Central memory CD8-positive, alpha-beta T cell (primary cell): Measurements from ENCODE around the gene ZNF618.

Experiments used
- ATAC-seq: fragments of 150-1000 bp; cut with Tn5 transposase; replicated peaks from 2 replicates; pipeline ENCODE4 v1.10.0; 2022; ENCODE audit warnings: mild to moderate bottlenecking, moderate FRiP score, moderate number of reproducible peaks; ENCODE audit not compliant: poor library complexity, severe bottlenecking; ENCODE audit errors: extremely low read depth
- DNase-seq, 2 donors: peaks; one replicate each; pipeline ENCODE4 v3.0.0; 2021; ENCODE audit warnings: low spot score in 2 of 2
- H3K27ac Mint-ChIP-seq: one replicate; pipeline ENCODE4 v1.8.0; 2022; ENCODE audit warnings: low read depth, mild to moderate bottlenecking, moderate library complexity, mixed read lengths
- H3K27me3 Mint-ChIP-seq: one replicate; pipeline ENCODE4 v1.8.0; 2022; ENCODE audit warnings: mixed read lengths
- H3K36me3 Mint-ChIP-seq: one replicate; pipeline ENCODE4 v1.8.0; 2022; ENCODE audit warnings: mild to moderate bottlenecking, moderate library complexity, mixed read lengths; ENCODE audit not compliant: insufficient read depth
- H3K4me1 Mint-ChIP-seq: one replicate; pipeline ENCODE4 v1.8.0; 2022; ENCODE audit warnings: mixed read lengths
- H3K4me3 Mint-ChIP-seq: one replicate; pipeline ENCODE4 v1.8.0; 2022; ENCODE audit warnings: mild to moderate bottlenecking, moderate library complexity, mixed read lengths
- H3K9me3 Mint-ChIP-seq: one replicate; pipeline ENCODE4 v1.8.0; 2022; ENCODE audit warnings: mixed read lengths

Gene ZNF618

DNA sequence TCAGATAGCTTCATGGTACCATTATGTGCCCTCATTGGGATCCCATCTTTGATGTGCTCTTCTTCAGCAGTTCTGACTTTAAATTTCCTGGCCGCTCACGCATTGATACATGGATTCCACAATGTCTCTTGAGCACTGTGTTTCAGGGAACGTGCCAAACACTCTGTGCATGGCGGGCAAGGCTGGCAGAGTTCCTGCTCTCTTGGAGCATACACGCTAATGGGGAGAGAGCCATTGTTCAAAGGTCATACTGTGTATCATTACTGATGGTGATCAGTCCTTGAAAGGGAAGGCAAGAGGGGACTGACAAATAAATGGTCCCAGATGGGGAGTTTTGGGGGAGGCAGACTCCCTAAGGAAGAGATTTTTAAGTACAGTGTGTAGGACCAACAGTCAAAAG is 149.7 kb downstream of the ZNF618 start:
- Mint-ChIP-seq H3K4me1 (no peaks in the 10 kb centered on the region), H3K9me3 (peaks cover 16% of the 10 kb centered on the region), H3K4me3 (no peak overlapping the region), H3K36me3 (peaks cover 4% of the 10 kb centered on the region), H3K27ac (no peak overlapping the region), H3K27me3 (peaks cover 29% of the 10 kb centered on the region)
- no peak for DNase-seq
- no peak for ATAC-seq

DNA sequence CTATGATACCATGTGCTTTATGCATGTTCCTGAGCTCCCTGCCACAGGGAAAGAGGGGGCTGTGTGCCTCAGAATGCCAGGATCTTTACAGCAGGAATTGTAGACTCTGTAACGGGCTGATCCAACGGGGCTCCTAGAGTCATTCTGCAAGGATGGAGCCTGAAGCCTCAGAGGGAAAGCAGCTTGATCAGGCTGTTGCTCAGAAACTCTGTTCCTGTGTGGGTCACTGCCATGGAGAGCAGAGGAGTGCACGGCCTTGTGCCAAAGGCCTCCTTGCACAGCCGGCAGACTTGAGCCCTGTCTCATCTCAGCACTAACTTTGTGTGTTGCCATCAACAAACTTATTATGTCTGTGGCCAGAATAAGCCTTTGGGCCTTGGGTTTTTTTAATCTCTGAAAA is 150.2 kb downstream of the ZNF618 start:
- Mint-ChIP-seq H3K4me1 (no peaks in the 10 kb centered on the region), H3K36me3 (peaks cover 4% of the 10 kb centered on the region), H3K27me3 (peaks cover 29% of the 10 kb centered on the region), H3K27ac (no peak overlapping the region), H3K4me3 (no peak overlapping the region), H3K9me3 (peaks cover 16% of the 10 kb centered on the region)
- DNase-seq: no peak
- no peak for ATAC-seq

DNA sequence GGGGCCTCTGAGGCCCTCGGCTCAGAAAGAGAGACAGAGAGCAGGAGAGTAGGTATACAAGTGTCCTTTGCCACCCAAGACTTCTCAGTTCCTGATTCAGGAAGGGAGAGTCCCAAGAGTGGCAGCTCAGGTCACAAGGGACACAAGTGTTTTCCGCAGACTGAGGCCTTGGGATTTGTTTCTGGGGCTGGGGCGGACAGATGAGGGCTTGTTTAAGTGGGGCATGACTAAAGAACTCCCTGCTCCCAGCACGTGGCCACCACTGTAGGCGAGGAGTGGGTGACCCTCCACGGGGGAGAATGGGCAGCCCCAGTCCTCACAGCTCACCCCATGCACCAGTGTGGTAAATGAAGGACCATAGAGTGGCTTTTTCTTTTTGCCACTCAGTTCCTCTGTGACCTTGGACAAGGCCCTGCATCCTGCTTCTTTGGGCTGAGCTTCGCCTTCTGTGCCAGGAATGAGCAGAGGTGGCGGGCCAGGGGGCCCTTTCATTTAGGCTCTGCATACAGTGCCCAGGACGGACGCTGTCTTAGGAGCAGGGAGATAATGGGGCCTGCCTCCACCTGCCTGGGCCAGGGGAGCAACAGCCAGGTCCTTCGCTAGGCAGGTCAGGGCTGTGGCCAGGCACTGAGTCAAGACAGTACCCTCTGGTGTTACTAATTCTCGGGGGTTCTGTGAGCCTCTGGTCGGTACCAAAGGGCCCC is 151.2 kb downstream of the ZNF618 start:
- H3K27me3 Mint-ChIP-seq: peaks cover 29% of the 10 kb centered on the region
- no peak overlapping the region for H3K4me3 Mint-ChIP-seq
- H3K9me3 Mint-ChIP-seq: peaks cover 16% of the 10 kb centered on the region
- no peaks in the 10 kb centered on the region for H3K4me1 Mint-ChIP-seq
- H3K27ac Mint-ChIP-seq: no peak overlapping the region
- peaks cover 4% of the 10 kb centered on the region for H3K36me3 Mint-ChIP-seq
- no peak for ATAC-seq
- DNase-seq: no peak

DNA sequence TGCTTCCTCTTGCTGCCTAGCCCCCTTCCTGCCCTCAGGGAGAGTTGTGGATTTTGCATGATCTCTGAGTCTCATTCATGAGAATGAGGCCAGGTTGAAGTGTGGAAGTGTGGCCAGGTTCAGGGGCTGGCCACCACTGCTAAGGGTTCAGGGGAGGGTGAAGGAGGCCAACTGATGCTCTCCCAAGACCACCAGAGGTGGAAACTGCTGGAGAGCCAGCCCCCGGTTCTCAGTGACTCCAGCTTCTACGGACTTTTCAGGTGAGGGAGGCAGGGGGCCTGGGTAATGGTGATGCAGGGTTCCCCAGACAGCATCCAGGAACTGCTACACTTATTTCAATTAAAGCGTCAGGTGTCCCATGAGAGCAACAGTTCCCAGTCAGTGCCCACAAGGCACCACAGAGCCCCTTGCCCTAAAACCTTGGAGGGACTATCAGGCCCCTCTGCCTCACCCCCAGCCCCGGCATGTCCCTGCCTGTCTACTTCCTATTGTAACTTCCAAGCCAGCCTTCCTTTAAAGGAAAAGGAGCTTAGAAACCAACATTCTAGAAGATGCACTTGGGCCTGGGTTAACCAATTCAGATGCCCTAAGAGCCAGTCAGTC is 151.9 kb downstream of the ZNF618 start:
- Mint-ChIP-seq H3K27me3 (peaks cover 29% of the 10 kb centered on the region), H3K9me3 (peaks cover 12% of the 10 kb centered on the region), H3K27ac (no peak overlapping the region), H3K4me3 (no peak overlapping the region), H3K36me3 (peaks cover 4% of the 10 kb centered on the region), H3K4me1 (no peaks in the 10 kb centered on the region)
- no peak for DNase-seq
- ATAC-seq: no peak

DNA sequence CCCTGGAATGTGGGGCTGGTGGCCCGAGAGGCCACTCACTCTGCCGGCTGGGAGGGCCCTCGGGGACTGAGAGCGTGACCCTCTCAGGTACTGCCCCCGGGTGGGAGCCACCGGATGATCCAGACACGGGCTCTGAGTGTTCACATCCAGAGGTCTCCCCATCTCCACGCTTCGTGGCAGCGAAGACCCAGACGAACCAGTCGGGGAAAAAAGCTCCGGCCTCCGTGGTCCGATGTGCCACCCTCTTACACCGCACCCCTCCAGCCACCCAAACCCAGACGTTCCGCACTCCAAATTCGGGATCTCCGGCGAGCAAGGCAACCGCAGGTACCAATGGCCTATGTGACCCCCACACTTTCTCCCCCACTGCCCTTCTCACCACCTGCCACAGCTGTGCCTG is 152.5 kb downstream of the ZNF618 start:
- Mint-ChIP-seq H3K4me3 (no peak overlapping the region), H3K27ac (no peak overlapping the region), H3K27me3 (peaks cover 29% of the 10 kb centered on the region), H3K4me1 (no peaks in the 10 kb centered on the region), H3K9me3 (peaks cover 12% of the 10 kb centered on the region), H3K36me3 (peaks cover 4% of the 10 kb centered on the region)
- DNase-seq (no peak), ATAC-seq (no peak)

DNA sequence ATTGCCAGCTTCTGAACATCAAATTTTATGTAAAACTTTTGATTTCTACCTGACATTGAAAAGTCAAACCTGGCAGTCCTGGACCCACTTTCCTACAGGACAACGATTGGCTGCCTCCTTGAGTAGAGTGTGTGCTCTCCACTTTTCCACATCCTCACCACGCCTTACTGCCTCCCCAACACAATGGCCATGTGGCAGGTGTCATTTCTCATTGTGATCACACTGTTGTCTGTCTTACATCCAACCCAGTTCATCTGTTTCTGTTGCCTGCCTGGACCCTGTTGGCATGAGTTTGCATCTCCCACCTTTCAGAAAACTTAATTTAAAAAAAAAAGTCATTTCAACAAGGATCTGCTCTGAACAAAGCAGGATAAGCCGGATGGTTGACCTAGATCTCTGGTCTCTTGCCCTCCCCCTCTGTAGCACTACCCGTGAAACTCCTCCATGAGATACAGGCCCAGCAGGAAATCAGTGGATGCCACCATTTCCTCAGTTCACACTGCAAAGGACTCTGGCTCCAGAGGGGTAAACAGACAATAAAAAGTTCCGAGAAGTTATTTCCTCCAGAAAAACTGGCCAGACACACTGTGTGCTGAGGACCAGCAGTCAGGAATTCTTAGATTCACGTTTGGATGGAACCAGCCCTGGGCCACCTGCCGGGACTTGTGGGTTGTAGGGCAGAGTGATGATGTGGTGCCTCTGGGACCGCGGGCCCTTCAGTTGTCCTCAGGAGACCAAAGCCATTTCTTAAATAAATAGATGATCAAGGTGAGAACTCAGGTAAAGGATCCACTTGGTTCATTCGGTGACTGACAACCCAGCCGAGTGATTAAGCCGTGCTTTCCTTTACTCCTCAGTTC is 153.4 kb downstream of the ZNF618 start:
- Mint-ChIP-seq H3K27me3 (peaks cover 20% of the 10 kb centered on the region), H3K9me3 (peaks cover 6% of the 10 kb centered on the region), H3K27ac (no peak overlapping the region), H3K4me3 (no peak overlapping the region), H3K36me3 (peaks cover 4% of the 10 kb centered on the region), H3K4me1 (no peaks in the 10 kb centered on the region)
- DNase-seq: no peak
- ATAC-seq: no peak

DNA sequence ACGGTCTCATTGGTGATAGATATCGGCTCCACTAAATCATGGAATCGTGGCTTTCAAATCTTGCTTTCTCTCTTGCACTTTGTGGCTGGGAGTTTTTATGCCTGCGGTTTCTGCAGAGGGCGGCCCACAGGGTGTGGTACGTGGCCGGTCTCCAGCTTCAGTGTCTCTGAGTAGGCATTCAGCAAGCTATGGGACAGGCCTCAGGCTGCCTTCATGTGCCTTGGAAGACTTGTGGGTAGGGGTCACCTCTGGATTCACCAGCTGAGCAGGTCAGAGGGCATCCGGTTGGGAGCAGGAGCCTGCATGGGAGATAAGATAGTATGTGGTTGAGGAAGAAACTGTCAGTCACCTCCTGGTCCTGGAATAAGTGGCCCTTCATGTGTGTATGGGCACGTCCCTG is 154.3 kb downstream of the ZNF618 start:
- no peak for DNase-seq
- ATAC-seq: no peak
- Mint-ChIP-seq H3K4me1 (no peaks in the 10 kb centered on the region), H3K27me3 (peaks cover 12% of the 10 kb centered on the region), H3K36me3 (peaks cover 2% of the 10 kb centered on the region), H3K9me3 (no peaks in the 10 kb centered on the region), H3K4me3 (no peak overlapping the region), H3K27ac (no peak overlapping the region)

DNA sequence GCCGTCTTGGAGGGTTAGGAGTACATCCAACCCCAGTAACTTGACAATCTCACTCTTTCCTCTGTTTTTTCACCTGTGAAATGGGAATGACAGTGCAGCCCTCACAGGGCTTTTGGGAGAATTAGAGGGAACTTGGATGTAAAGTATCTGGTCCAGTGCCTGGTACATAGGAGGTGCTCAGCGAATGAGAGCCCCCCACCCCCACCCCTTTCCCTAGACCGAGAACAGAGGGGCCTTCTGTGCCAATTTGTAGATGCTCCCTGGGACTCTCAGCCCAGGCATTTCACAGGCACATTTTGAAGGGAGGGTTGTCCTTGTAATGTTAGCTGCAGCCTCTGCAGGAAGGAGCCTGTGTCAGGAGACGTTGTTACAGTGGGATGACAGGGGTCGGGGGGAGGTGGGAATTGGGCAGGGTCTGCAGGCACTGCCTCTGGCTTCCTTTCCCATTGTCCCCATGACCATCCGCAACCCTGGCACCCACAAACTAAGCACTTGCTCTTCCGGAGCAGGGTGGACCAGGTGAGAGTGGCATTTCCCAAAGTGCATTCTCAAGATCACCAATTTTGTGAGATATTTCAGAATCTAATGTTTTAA is 155.0 kb downstream of the ZNF618 start:
- Mint-ChIP-seq H3K4me3 (no peak overlapping the region), H3K36me3 (peaks cover 2% of the 10 kb centered on the region), H3K27me3 (peaks cover 4% of the 10 kb centered on the region), H3K9me3 (no peaks in the 10 kb centered on the region), H3K4me1 (no peaks in the 10 kb centered on the region), H3K27ac (no peak overlapping the region)
- no peak for ATAC-seq
- no peak for DNase-seq

DNA sequence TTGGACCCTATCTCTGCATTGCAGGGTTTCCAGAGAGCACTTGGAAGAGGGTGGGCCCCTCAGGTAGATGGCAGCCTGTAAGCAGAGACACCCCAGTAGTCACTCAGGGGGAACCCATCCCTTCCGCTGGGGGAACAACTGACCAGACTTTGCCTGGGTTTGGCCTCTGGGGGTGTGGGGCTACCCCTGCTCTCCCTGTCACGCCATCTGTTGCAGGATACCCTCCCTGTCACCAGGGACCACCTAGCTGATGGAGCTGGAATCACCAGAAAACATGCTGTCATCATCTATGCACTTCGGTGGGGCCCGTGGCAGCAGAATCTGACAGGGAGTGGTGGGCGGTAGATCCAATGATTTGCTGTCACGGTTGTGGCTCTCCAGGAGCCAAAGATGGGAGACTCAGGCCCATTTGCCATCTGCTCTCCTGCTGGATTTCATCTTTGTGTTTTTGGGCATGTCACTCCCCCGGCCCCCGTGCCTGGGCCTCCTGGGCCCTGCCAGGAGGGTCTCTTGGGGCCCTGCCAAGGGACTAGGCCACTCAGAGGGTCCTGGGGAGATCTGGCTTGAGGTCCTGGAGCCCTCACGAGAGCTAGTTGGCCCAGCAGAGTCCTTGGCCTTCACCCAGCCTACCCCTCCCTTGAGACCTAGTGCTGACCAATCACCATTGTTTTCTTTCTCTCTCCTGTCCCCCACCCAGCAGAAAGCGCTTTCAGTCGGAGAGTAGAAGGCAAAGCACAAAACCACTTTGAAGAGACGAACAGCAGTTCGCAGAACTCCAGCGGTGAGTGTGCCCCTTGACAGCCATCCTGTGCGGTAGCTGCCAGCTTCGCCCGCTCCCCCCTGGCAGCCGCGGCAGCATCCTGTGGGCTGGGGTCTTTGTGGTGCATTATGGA is 156.1 kb downstream of the ZNF618 start:
- Mint-ChIP-seq H3K4me1 (no peaks in the 10 kb centered on the region), H3K4me3 (no peak overlapping the region), H3K27ac (no peak overlapping the region), H3K36me3 (peaks cover 2% of the 10 kb centered on the region), H3K9me3 (no peaks in the 10 kb centered on the region), H3K27me3 (no peaks in the 10 kb centered on the region)
- no peak for ATAC-seq
- DNase-seq: no peak

DNA sequence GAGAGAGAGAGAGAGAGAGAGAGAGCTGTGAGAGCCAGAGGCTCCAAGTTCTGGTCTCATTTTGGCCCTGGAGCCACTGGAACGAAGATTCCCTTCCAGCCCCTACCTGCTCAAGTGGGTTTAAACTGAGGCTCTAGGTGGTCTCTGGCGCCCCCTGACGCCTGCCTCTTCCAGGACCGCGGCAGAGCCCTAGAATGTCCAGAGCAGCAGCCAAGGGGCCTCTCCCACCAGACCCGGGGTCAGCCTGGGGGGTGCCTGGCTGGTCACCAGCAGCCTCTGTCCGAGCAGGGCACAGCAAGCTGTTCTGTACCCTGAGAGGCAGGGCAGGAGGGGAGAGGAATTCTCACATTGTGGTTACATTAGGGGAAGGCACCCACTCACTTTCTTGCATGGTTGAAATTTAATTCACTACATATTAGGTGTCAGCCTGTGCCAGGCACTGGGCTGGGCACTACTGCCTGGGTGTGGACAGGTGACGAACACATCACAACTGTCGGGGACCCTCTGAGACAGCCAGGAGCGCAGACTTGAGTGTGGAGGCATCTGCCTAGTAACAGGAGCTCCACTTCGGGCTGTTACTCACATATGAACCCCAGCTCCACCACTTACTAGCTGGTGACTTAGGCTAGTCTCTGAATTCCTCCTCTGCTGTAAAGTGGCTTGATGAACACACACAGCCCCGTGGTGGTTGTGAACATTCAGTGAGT is 157.4 kb downstream of the ZNF618 start:
- Mint-ChIP-seq H3K4me3 (no peak overlapping the region), H3K9me3 (no peaks in the 10 kb centered on the region), H3K36me3 (no peaks in the 10 kb centered on the region), H3K27me3 (no peaks in the 10 kb centered on the region), H3K4me1 (no peaks in the 10 kb centered on the region), H3K27ac (no peak overlapping the region)
- ATAC-seq (no peak), DNase-seq (no peak)

DNA sequence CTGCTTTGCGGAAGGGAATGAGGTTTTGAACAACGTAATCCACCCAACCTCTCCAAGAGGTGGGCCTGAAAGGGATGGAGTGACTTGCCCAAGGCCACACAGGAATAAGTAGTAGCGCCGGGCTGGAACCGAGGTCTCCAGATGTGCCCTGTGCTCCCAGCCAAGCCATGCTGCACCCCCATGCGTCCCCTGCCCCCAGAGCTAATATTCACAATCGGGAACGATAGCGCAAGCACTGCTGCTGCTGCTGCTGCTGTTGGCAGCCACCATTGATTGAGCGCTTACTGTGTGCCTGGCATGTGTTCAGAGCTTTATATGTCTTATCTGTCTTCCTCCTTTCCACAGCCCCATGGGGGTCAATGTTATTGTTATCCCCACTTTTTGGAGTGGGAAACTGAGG is 158.1 kb downstream of the ZNF618 start:
- Mint-ChIP-seq H3K36me3 (peaks cover under 1% of the 10 kb centered on the region), H3K9me3 (no peaks in the 10 kb centered on the region), H3K4me3 (no peak overlapping the region), H3K27ac (no peak overlapping the region), H3K4me1 (no peaks in the 10 kb centered on the region), H3K27me3 (no peaks in the 10 kb centered on the region)
- DNase-seq (no peak), ATAC-seq (no peak)
